NCI-H526 (cell line): ENCODE data around the gene PLVAP.

ENCODE experiments used
- DNase-seq, 2 experiments: peaks; one replicate each; lab custom pipeline; 2025; lab: John Stamatoyannopoulos, UW

PLVAP gene

GRCh38 chr19:17323300-17323963, 53.7 kb downstream of the PLVAP start:
- no peak for DNase-seq

GRCh38 chr19:17322854-17323253, 54.3 kb downstream of the PLVAP start:
- DNase-seq: no peak

GRCh38 chr19:17321655-17322489, 55.3 kb downstream of the PLVAP start:
- DNase-seq: no peak

GRCh38 chr19:17320435-17320834, 56.7 kb downstream of the PLVAP start:
- no peak for DNase-seq

- no peak for DNase-seq
Measured at GRCh38 chr19:17319473-17320238, 57.5 kb downstream of the PLVAP start.

GRCh38 chr19:17318966-17319365, 58.2 kb downstream of the PLVAP start:
- DNase-seq: no peak

- no peak for DNase-seq
Measured at GRCh38 chr19:17314007-17314593, 63.0 kb downstream of the PLVAP start.

- DNase-seq: no peak
Measured at GRCh38 chr19:17312189-17313113, 64.7 kb downstream of the PLVAP start.

- no peak for DNase-seq
Measured at GRCh38 chr19:17311455-17312188, 65.5 kb downstream of the PLVAP start.

GRCh38 chr19:17309965-17310461, 67.1 kb downstream of the PLVAP start:
- DNase-seq: no peak

- DNase-seq: peak; percentile 97 to 99
Measured at GRCh38 chr19:17309198-17309964, 67.8 kb downstream of the PLVAP start, which contains the start of gene DDA1. DDA1 (plus strand) TSS chr19:17309563; CDS start chr19:17309655, 92 bp downstream.

- DNase-seq: no peak
Measured at GRCh38 chr19:17307876-17308377, 69.2 kb downstream of the PLVAP start.

- no peak for DNase-seq
Measured at GRCh38 chr19:17306285-17306714, 70.8 kb downstream of the PLVAP start.

- DNase-seq: peak; percentile 96 to 97
Measured at GRCh38 chr19:17305517-17306284, 71.4 kb downstream of the PLVAP start, which contains the start of gene MRPL34. MRPL34 (plus strand) TSS chr19:17305872; CDS start chr19:17305893, 21 bp downstream.

- no peak for DNase-seq
Measured at GRCh38 chr19:17305216-17305516, 72.0 kb downstream of the PLVAP start.

GRCh38 chr19:17304386-17305215, 72.5 kb downstream of the PLVAP start:
- DNase-seq: no peak

GRCh38 chr19:17303940-17304267, 73.2 kb downstream of the PLVAP start:
- no peak for DNase-seq
